ENCODE results near the gene GLCE.
A peak's percentile ranks its signal among the peaks of the same experiment; 100 is the strongest.
"Not testable (repeated sequence)": the region's sequence is repeated elsewhere in the genome, so short reads cannot be mapped to it uniquely, and the experiment has no call there.

GLCE gene

GRCh38 chr15:69138963-69139362 lies 21.5 kb upstream of the GLCE start:
- no peak for DNase-seq

DNA sequence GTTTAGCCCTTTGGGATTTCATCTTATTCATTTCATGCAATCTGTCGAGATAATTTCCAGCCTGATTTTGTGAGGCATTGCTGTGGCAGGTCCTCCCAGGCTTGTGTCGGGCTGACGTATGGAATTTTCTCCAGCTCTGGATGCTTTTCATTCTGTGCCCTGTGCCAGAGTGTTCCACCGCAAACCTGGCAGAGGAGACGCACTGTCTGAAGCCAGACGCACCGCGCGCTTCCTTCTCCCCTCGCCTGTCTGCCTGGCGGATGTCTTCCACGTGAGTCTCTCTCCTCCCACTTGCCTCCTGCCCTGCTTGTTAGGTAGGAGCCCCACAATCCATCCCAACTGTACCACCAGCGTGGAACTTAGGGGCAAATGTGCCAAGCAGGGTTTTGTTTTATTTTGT lies 20.1 kb upstream of the GLCE start:
- DNase-seq, result no peak

DNA sequence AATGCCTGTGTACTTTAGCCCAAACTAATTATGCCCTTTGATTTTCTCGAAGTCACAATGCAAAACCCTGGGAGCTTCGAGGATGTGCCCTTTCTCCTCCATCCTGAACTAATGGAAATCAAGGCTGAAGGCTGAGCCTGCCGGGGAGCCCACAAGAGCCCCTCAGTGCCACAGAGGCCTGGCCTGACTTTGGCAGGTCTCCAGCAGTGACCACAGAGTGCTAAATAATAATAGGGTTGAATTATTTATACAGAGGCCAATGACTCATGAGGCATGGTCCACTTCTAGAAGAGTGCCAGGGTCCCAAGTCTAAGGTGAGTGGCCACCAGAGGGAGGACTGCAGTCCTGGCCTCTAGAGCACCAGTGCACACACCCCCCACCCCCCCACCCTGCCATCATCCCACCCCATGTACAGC lies 19.1 kb upstream of the GLCE start:
- no peak for DNase-seq

GRCh38 chr15:69141833-69142232 lies 18.6 kb upstream of the GLCE start:
- no peak for DNase-seq

- DNase-seq, result peak; percentile 10
These were observed 16.5 kb upstream of the GLCE start for GRCh38 chr15:69143756-69144436.

GRCh38 chr15:69144530-69144929 lies 15.9 kb upstream of the GLCE start:
- no peak for DNase-seq

DNA sequence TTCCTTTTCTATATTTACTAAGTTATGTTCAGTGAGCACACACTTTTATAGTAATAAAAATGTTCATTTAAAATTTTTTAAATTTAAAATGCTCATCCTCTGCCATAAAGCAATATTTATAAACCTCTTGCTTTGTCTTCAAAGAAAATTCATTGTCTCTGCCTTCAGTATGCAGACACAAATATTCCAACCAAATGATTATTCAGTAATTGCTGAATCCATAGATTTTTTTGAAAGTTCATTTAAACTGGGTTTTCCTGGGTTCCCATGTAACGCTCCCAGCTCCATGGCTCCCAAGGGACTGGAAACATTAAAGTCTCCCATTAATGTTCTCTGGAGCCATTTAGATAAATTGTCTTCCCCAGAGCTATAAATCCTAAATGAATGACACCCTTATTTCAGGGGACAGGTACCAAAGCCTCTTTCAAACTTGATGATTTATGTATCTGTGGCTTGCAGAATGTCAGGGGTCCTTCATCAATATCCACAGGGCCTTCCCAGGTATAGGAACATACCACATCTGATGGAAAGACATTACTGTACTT lies 15.2 kb upstream of the GLCE start:
- DNase-seq, result no peak

- no peak for DNase-seq
These were observed 14.5 kb upstream of the GLCE start for GRCh38 chr15:69145694-69146492.

- DNase-seq, result no peak
These were observed 13.6 kb upstream of the GLCE start for GRCh38 chr15:69146724-69147435.

DNA sequence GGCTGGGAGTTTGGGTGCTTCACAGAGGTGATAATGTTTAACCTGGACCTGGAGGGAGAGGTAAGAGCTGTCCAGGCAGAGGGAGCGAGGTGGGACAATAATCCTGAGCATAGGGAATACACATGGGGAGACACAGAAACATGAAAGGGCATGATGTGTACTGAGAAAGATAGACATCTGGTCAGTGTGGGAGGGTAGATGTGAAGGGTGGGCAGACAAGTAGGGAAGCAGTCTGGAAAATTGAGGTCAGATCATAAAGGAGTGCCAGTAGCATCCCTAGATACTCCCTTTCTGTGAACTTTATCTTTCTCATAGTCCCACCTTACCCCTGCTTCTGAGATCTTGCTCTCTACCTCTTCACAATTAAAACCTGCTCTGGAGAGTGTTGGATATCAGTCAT lies 12.0 kb upstream of the GLCE start:
- DNase-seq, result no peak

- DNase-seq, result no peak
These were observed 11.3 kb upstream of the GLCE start for GRCh38 chr15:69149163-69149562.

DNA sequence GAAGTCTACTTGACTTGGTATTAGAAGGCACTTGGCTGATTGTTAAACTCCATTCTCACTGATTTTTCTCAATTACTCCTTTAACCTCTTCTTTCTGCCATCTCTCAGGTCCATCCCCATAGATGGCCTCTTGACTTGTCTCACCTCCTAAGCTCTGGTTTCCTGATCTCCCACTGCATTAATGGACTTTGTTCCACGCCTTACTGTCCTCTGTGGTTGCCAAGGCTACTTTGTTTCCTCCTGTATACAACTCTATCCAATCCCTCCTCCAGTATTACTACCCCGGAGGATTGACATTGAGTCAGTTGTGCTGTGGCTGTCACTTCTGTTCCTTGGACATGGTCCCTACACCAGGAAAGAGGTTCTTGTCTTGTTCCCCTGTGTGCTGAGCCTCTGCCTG lies 10.6 kb upstream of the GLCE start:
- DNase-seq, result no peak

- DNase-seq, result no peak
These were observed 10.1 kb upstream of the GLCE start for GRCh38 chr15:69150336-69150735.

- DNase-seq, result no peak
These were observed 9.6 kb upstream of the GLCE start for GRCh38 chr15:69150841-69151240.

DNA sequence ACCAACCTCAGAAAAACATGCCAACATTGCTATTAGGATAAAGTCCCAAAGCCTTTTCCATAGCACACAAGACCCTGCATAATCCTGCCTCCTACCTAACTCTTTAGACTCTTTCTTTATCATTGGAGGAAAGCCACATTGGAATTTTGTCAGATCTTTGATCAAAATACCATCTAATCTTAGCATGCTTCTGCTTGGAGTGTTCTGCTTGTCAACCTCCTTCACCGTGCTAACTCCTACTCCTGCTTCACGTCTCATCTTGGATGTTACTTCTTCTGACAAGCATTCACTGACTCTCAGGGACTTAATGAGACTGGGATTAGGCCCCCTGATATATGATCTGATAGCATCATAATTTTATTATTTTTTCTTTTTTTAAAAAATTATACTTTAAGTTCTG lies 7.4 kb upstream of the GLCE start:
- no peak for DNase-seq

DNA sequence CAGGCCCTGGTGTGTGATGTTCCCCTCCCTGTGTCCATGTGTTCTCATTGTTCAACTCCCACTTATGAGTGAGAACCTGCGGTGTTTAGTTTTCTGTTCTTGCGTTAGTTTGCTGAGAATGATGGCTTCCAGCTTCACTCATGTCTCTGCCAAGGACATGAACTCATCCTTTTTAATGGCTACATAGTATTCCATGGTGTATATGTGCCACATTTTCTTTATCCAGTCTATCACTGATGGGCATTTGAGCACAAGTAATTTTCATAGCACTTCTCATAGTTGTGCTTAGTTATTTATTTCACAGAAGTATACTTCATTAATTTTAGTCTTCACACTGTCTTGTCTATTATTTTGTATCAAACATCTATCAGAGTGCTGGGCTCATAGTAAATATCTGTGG lies 6.8 kb upstream of the GLCE start:
- DNase-seq, result not testable (repeated sequence)

GRCh38 chr15:69154078-69154477 lies 6.4 kb upstream of the GLCE start:
- DNase-seq, result no peak

DNA sequence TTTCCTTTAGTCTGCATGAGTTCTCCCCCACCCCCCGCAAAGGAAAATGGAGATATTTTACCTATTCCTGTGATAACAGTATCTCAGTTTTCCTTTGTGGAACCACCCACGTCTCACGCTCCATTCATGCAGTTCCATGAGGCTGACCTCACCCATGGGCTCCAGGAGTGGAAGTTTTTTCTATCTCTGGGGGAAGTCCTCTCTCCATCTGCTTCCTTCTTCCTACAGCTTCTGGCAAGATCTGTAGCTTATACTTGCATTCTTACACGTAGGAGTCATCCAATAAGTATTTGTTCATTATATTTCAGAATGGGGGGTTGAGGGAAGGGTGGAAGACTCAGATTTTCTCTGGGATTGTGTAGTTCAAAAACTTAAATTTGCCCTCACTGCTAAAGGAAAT lies 5.8 kb upstream of the GLCE start:
- DNase-seq, result no peak

DNA sequence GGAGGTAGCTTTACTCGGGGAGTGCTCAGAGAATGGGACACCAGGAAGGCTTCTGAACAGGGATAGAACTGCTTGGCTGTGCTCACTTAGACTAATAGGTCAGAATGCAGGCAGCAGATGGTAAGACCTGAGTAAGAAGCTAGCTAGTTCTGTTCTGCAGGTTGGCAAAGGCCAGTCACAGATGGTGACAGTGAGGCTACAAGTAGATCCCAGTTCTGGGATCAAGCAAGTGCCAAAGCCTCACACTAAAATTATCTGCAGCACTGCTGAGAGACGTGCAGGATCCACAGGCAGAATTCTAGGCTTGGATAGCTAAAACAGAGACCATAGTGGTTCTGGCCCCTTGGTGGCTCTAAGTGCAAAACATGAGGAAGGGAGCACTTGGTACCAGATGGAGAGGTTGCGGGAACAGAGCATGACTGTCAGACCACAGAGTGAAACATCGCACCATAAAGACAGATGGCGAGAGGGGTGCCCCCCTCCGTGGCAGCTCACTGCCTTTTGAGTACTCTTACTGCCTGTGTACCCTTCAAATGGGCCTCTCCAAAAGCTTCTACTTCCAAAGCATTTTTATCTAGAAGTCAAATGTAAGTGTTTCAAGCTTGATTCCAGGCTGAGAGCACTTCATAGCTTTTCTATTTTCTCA lies 3.6 kb upstream of the GLCE start:
- DNase-seq, result peak; percentile 57

GRCh38 chr15:69158201-69158842 lies 2.1 kb upstream of the GLCE start:
- DNase-seq, result no peak

GRCh38 chr15:69158843-69159240 lies 1.6 kb upstream of the GLCE start:
- no peak for DNase-seq

DNA sequence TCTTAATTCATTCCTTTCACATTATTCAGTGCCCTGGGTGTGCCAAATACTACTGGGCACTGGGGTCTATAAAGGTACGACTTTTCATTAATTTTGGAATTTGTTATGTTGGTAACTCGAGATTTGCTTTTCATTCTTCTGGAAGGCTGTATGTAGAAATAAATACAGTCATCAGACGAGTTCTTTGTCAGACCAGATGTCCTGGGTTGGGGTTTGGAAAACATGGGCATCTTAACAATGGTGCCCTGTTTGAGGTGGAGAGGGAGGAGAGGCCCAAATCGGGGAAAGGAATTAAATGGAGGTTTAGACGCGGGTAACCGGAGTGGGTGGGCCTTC lies 662 bp upstream of the GLCE start:
- no peak for DNase-seq

All from NCI-H187 treated with DMSO at 0.1 percent for 48 hours (cell line).